Ectodermal cell (in vitro differentiated cells): ENCODE data around the gene ENOX1.

Source experiments
- H3K27ac ChIP-seq: 2 replicates; pipeline ENCODE4 v1.7.0; 2013; ENCODE audit warnings: mild to moderate bottlenecking, low read depth, low read length; ENCODE audit not compliant: insufficient read depth, poor library complexity, severe bottlenecking
- H3K27me3 ChIP-seq: 2 replicates; pipeline ENCODE4 v1.7.0; 2013; ENCODE audit warnings: mild to moderate bottlenecking, low read length; ENCODE audit not compliant: insufficient read depth, control insufficient read depth, poor library complexity, severe bottlenecking
- H3K36me3 ChIP-seq: one replicate; pipeline ENCODE4 v1.7.0; 2013; ENCODE audit warnings: low read length; ENCODE audit not compliant: control insufficient read depth, insufficient read depth
- H3K4me1 ChIP-seq: one replicate; pipeline ENCODE4 v1.7.0; 2013; ENCODE audit warnings: low read length; ENCODE audit not compliant: control insufficient read depth, insufficient read depth
- H3K4me3 ChIP-seq: 2 replicates; pipeline ENCODE4 v1.7.0; 2013; ENCODE audit warnings: low read depth, low read length, control low read depth; ENCODE audit not compliant: insufficient read depth
- H3K9me3 ChIP-seq: 2 replicates; pipeline ENCODE4 v1.7.0; 2013; ENCODE audit warnings: mild to moderate bottlenecking, low read length, moderate library complexity; ENCODE audit not compliant: control insufficient read depth
- WGBS, 2 experiments: methylation state at CpG; one replicate each; pipeline ENCODE4 v1.1.7; 2013; ENCODE audit warnings: missing lambda C conversion rate in 2 of 2; 5-methylcytosine and 5-hydroxymethylcytosine counted together

Gene ENOX1

DNA sequence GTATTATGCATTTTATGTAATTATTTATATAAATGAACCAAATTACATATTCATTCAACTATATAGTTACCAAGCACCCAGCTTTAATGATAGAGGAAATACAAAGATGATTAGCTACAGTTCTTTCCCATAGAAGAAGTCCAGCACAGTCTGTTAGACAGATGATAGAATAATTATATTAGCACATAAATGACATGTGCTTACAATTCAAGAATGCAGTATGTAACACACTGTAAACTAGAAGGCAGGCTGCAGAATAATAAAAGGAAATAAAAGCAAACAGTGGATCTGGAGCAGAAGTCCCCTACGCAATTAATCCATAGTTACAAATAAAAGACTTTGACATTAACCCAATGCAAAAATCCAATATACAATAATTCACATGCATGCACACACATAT is 384.4 kb downstream of the ENOX1 start:
- H3K9me3 ChIP-seq, result no peaks in the 10 kb centered on the region
- H3K4me3 ChIP-seq, result no peak overlapping the region
- no peaks in the 10 kb centered on the region for H3K27me3 ChIP-seq
- WGBS, 2 experiments, result 91 to 95% methylated on average over 1 of the region's 1 CpG
- no peaks in the 10 kb centered on the region for H3K4me1 ChIP-seq
- no peak overlapping the region for H3K27ac ChIP-seq
- no peaks in the 10 kb centered on the region for H3K36me3 ChIP-seq

DNA sequence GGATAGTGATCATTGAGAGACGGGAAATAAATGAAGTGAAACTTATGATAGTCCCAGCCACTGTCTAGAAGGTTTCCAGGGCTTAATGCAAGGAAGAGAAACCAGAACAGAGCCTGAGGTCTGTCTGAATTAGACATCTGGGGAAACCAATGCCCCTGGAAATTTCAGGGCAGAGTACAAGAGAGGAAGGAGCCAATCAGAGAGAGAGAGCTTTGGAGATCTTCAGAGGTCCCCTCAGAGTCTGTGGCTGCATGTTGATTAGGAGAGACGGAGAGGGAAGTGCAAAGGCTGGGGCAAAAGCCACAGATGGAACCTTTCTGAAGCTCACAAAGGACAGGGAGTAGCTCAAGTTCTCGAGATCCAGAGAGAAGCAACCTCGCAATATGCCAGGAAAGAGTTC is 385.4 kb downstream of the ENOX1 start:
- H3K9me3 ChIP-seq, result no peaks in the 10 kb centered on the region
- no peaks in the 10 kb centered on the region for H3K27me3 ChIP-seq
- 90% methylated on average over 4 of the region's 4 CpGs for WGBS, 2 experiments
- no peak overlapping the region for H3K27ac ChIP-seq
- H3K36me3 ChIP-seq, result no peaks in the 10 kb centered on the region
- no peaks in the 10 kb centered on the region for H3K4me1 ChIP-seq
- no peak overlapping the region for H3K4me3 ChIP-seq

GRCh38 chr13:43397111-43397510 is 389.7 kb downstream of the ENOX1 start:
- no peak overlapping the region for H3K4me3 ChIP-seq
- H3K4me1 ChIP-seq, result no peaks in the 10 kb centered on the region
- H3K36me3 ChIP-seq, result no peaks in the 10 kb centered on the region
- H3K27ac ChIP-seq, result no peak overlapping the region
- no peaks in the 10 kb centered on the region for H3K9me3 ChIP-seq
- WGBS, 2 experiments, result 92 to 94% methylated on average over 3 of the region's 3 CpGs
- H3K27me3 ChIP-seq, result no peaks in the 10 kb centered on the region

DNA sequence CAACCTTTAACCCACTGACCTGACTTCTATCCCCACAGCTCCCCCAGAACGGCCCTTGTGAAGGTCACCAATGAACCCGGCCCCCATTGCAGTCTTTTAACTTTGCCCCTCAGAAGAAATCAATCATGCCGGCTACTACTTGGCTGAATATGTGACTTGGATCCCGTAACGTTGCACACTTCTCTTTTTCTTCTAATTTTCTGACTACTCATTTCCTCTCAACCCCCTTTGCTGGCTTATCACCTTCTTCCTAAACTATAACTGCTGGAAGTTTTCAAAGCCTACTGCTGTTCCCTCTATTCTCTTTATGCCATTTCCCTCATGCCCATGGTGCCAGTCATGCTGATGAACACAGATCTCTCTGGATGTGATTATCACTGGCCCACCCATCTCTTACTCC is 395.7 kb downstream of the ENOX1 start:
- Histone ChIP-seq H3K27ac (no peak overlapping the region), H3K9me3 (no peaks in the 10 kb centered on the region), H3K27me3 (no peaks in the 10 kb centered on the region), H3K36me3 (no peaks in the 10 kb centered on the region), H3K4me3 (no peak overlapping the region), H3K4me1 (no peaks in the 10 kb centered on the region)
- 86 to 87% methylated on average over 5 of the region's 5 CpGs for WGBS, 2 experiments

GRCh38 chr13:43390619-43391018 is 396.2 kb downstream of the ENOX1 start:
- Histone ChIP-seq H3K4me1 (no peaks in the 10 kb centered on the region), H3K27ac (no peak overlapping the region), H3K9me3 (no peaks in the 10 kb centered on the region), H3K4me3 (no peak overlapping the region), H3K27me3 (no peaks in the 10 kb centered on the region), H3K36me3 (no peaks in the 10 kb centered on the region)
- WGBS, 2 experiments, result 83 to 84% methylated on average over 4 of the region's 4 CpGs

GRCh38 chr13:43389983-43390382 is 396.8 kb downstream of the ENOX1 start:
- WGBS, 2 experiments, result 85 to 93% methylated on average over 1 to 2 of the region's 4 CpGs
- H3K36me3 ChIP-seq, result no peaks in the 10 kb centered on the region
- no peak overlapping the region for H3K27ac ChIP-seq
- H3K4me1 ChIP-seq, result no peaks in the 10 kb centered on the region
- no peaks in the 10 kb centered on the region for H3K9me3 ChIP-seq
- H3K27me3 ChIP-seq, result no peaks in the 10 kb centered on the region
- H3K4me3 ChIP-seq, result no peak overlapping the region

GRCh38 chr13:43389573-43389972 is 397.2 kb downstream of the ENOX1 start:
- no peak overlapping the region for H3K27ac ChIP-seq
- H3K36me3 ChIP-seq, result no peaks in the 10 kb centered on the region
- WGBS, 2 experiments, result 82% methylated on average over 1 of the region's 1 CpG; no CpG with 5 or more reads in 1 of the 2 experiments
- no peaks in the 10 kb centered on the region for H3K9me3 ChIP-seq
- no peaks in the 10 kb centered on the region for H3K4me1 ChIP-seq
- H3K4me3 ChIP-seq, result no peak overlapping the region
- H3K27me3 ChIP-seq, result no peaks in the 10 kb centered on the region

GRCh38 chr13:43388282-43389034 is 398.3 kb downstream of the ENOX1 start:
- no peaks in the 10 kb centered on the region for H3K27me3 ChIP-seq
- 82 to 93% methylated on average over 1 of the region's 2 CpGs for WGBS, 2 experiments
- no peak overlapping the region for H3K27ac ChIP-seq

DNA sequence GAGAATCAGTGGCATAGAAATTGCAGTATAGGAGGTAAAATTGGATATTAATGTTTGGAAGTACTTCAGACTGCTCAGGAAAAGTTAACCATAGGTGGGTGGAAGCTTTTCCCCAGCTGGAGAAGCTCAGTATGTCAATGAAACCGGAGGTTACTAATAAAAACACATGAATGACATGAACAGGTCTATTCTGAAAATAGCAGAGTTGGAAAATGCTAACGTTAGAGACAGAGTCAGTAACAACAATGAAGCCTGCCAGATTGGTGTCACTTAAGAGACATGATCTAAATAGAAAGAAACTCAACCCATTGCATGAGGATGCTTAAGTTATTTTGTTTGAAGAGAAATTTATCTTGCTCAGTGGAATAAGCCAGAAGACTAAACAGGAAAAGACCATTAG is 398.9 kb downstream of the ENOX1 start:
- no peaks in the 10 kb centered on the region for H3K27me3 ChIP-seq
- no peak overlapping the region for H3K4me3 ChIP-seq
- H3K9me3 ChIP-seq, result no peaks in the 10 kb centered on the region
- no peak overlapping the region for H3K27ac ChIP-seq
- H3K36me3 ChIP-seq, result no peaks in the 10 kb centered on the region
- WGBS, 2 experiments, result 87 to 92% methylated on average over 2 of the region's 2 CpGs
- peaks cover 9% of the 10 kb centered on the region for H3K4me1 ChIP-seq

More at GRCh38 chr13:43388282-43389034, 398.3 kb downstream of the ENOX1 start:
- no peaks in the 10 kb centered on the region for H3K9me3 ChIP-seq
- H3K4me3 ChIP-seq, result no peak overlapping the region
- H3K36me3 ChIP-seq, result no peaks in the 10 kb centered on the region
- H3K4me1 ChIP-seq, result peaks cover 6% of the 10 kb centered on the region

DNA sequence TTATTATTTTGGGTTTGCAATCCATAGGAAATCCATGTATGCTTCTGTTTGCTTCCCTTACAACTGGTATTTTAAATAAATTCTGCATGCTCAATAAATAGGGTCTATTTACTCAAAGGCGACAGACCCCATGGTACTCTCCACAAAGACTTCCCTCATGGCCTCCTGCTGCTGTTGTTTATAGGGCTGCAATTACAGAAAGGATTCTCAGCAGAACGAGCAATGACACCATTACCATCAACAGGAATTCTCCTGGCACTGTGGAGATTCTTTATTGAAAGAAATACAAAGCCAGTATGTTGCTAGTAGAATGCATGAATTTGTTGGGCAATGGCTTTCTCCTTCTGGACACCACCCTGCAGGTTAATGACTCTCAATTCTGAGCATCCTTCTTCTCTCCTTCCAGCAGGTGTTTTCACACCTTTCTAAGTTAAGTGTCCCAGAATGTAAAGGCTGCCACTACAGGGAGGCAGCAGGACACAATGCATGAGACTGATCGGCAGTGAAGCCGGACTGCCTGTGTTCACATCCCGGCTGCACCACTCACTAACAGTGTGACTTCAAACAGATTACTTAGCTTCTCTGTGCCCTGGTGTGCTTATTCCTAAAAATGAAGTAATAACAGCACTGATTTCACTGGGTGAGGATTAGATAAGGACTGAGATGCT is 403.1 kb downstream of the ENOX1 start:
- no peak overlapping the region for H3K27ac ChIP-seq
- peaks cover 9% of the 10 kb centered on the region for H3K4me1 ChIP-seq
- H3K36me3 ChIP-seq, result no peaks in the 10 kb centered on the region
- no peaks in the 10 kb centered on the region for H3K27me3 ChIP-seq
- no peak overlapping the region for H3K4me3 ChIP-seq
- 36 to 44% methylated on average over 5 of the region's 5 CpGs for WGBS, 2 experiments
- no peaks in the 10 kb centered on the region for H3K9me3 ChIP-seq
